Measurements from ENCODE around the gene RILPL1. TPM values are rescaled to one million over a fixed set of nuclear protein-coding genes. Genes with fewer than 3 reads are reported as not detected.

The RILPL1 gene
- total and polyA plus RNA-seq, 10 of the 15 experiments (the other 5 are each of a cell fraction or from before 2014, with no cell fraction given): 0.05 to 0.61 (median 0.25) TPM

DNA sequence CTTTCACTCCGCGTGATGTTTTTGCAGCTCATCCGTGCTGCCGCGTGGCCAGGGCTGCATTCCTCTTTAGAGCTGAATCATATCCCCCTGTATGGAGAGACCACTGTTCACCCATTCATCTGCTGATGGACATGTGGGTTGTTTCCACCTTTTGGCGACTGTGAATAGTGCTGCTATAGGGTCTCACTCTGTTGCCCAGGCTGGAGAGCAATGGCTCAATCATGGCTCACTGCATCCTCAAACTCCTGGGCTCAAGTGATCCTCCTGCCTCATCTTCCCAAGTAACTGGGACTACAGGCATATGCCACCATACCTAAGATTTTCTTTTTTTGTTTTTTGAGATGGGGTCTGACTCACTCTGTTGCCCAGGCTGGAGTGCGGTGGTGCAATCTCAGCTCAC lies 36.5 kb downstream of the RILPL1 start:
- no peaks in the 10 kb centered on the region for H3K9me3 ChIP-seq (replicated peaks; ENCODE audit: control insufficient read depth, insufficient read depth, low read length)
- in situ Hi-C loops (cut with MboI): no loop called here
- H3K79me2 ChIP-seq (ENCODE audit: control insufficient read depth, insufficient read depth, low read length): no peaks in the 10 kb centered on the region
- BruUV-seq (replicated peaks): no TSS peak
- FAIRE-seq (no peak), DNase-seq (ENCODE audit: low read depth, low spot score) (no peak), ATAC-seq (no peak)
- H3K9ac ChIP-seq (ENCODE audit: control insufficient read depth, insufficient read depth, low read length): no peak overlapping the region
- ChIA-PET RAD21 (ENCODE audit: unreplicated experiment) (no interaction called here), SMC1A (ENCODE audit: uncharacterized antibody, unreplicated experiment) (no interaction called here), POLR2A (no interaction called here), CTCF (interaction anchor here (0.6 to 1.0 kb wide), 2 partner anchors 19 to 1772 kb away, joined by 3 read pairs; no protein-coding TSS in a partner anchor)
- WGBS (ENCODE audit: insufficient coverage, insufficient replicate concordance, low lambda C conversion rate, missing lambda C conversion rate): 93% methylated on average over 7 of the region's 7 CpGs
- H4K20me1 ChIP-seq (ENCODE audit: control insufficient read depth, insufficient read depth): no peaks in the 10 kb centered on the region
- intact Hi-C loops (cut with micrococcal nuclease; ENCODE audit: unreplicated experiment): no loop called here
- H3K27me3 ChIP-seq (replicated peaks in 1 of 2; ENCODE audit: control insufficient read depth in 2 of 2, insufficient read depth in 2 of 2, low read length in 1 of 2): no peaks in the 10 kb centered on the region
- no peak overlapping the region for H3K4me3 ChIP-seq
- H2AFZ ChIP-seq (ENCODE audit: control insufficient read depth, low read depth, low read length): no peak overlapping the region
- no peak overlapping the region for H3K4me2 ChIP-seq (ENCODE audit: control insufficient read depth, insufficient read depth)
- no peak for TF ChIP-seq EP300 (IDR thresholded peaks at IDR 0.05; ENCODE audit: borderline replicate concordance in 1 of 2, control insufficient read depth in 1 of 2, low read depth in 2 of 2, low read length in 2 of 2)
- TF ChIP-seq NFYA (IDR thresholded peaks at IDR 0.05; ENCODE audit: borderline replicate concordance, low read depth, low read length): no peak
- H3K4me1 ChIP-seq (ENCODE audit: control insufficient read depth, insufficient read depth, low read length): no peaks in the 10 kb centered on the region
- no peaks in the 10 kb centered on the region for H3K36me3 ChIP-seq (ENCODE audit: control insufficient read depth in 2 of 2, insufficient read depth in 2 of 2, low read length in 1 of 2)
- no peak overlapping the region for H3K27ac ChIP-seq (ENCODE audit: control insufficient read depth, insufficient read depth)

GRCh38 chr12:123494124-123494851 lies 39.2 kb downstream of the RILPL1 start:
- no peak for DNase-seq (ENCODE audit: low read depth, low spot score)
- H3K27me3 ChIP-seq (replicated peaks in 1 of 2; ENCODE audit: control insufficient read depth in 2 of 2, insufficient read depth in 2 of 2, low read length in 1 of 2): no peaks in the 10 kb centered on the region
- in situ Hi-C loops (cut with MboI): no loop called here
- no peaks in the 10 kb centered on the region for H3K36me3 ChIP-seq (ENCODE audit: control insufficient read depth in 2 of 2, insufficient read depth in 2 of 2, low read length in 1 of 2)
- ChIA-PET POLR2A (interaction anchor here (0.6 kb wide), 1 partner anchor 86 kb away, joined by 4 read pairs; no protein-coding TSS in a partner anchor), RAD21 (ENCODE audit: unreplicated experiment) (no interaction called here), SMC1A (ENCODE audit: uncharacterized antibody, unreplicated experiment) (interaction anchor here (0.9 to 1.5 kb wide), 2 partner anchors 9 to 12 kb away, joined by 3 to 4 read pairs; no protein-coding TSS in a partner anchor), CTCF (no interaction called here)
- WGBS (ENCODE audit: insufficient coverage, insufficient replicate concordance, low lambda C conversion rate, missing lambda C conversion rate): 78% methylated on average over 18 of the region's 18 CpGs
- no peak for FAIRE-seq
- no peaks in the 10 kb centered on the region for H4K20me1 ChIP-seq (ENCODE audit: control insufficient read depth, insufficient read depth)
- H2AFZ ChIP-seq (ENCODE audit: control insufficient read depth, low read depth, low read length): no peak overlapping the region
- no peaks in the 10 kb centered on the region for H3K9me3 ChIP-seq (replicated peaks; ENCODE audit: control insufficient read depth, insufficient read depth, low read length)
- no TSS peak for BruUV-seq (replicated peaks)
- no peak overlapping the region for H3K4me2 ChIP-seq (ENCODE audit: control insufficient read depth, insufficient read depth)
- no peaks in the 10 kb centered on the region for H3K4me1 ChIP-seq (ENCODE audit: control insufficient read depth, insufficient read depth, low read length)
- H3K9ac ChIP-seq (ENCODE audit: control insufficient read depth, insufficient read depth, low read length): no peak overlapping the region
- intact Hi-C loops (cut with micrococcal nuclease; ENCODE audit: unreplicated experiment): no loop called here
- no peak for ATAC-seq
- no peak overlapping the region for H3K27ac ChIP-seq (ENCODE audit: control insufficient read depth, insufficient read depth)
- H3K79me2 ChIP-seq (ENCODE audit: control insufficient read depth, insufficient read depth, low read length): no peaks in the 10 kb centered on the region
- no peak overlapping the region for H3K4me3 ChIP-seq
- TF ChIP-seq, protein P1, sequence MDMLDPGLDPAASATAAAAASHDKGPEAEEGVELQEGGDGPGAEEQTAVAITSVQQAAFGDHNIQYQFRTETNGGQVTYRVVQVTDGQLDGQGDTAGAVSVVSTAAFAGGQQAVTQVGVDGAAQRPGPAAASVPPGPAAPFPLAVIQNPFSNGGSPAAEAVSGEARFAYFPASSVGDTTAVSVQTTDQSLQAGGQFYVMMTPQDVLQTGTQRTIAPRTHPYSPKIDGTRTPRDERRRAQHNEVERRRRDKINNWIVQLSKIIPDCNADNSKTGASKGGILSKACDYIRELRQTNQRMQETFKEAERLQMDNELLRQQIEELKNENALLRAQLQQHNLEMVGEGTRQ (IDR thresholded peaks at IDR 0.05; ENCODE audit: borderline replicate concordance, low read depth, low read length): no peak
- TF ChIP-seq REST (IDR thresholded peaks at IDR 0.05; ENCODE audit: low read depth, low read length): no peak
- TF ChIP-seq NFYB (IDR thresholded peaks at IDR 0.05; ENCODE audit: insufficient read depth, low read depth, low read length): no peak
- no peak for TF ChIP-seq ATF3 (IDR thresholded peaks at IDR 0.05; ENCODE audit: borderline replicate concordance, extremely low read depth, low read depth, low read length)
- TF ChIP-seq ZNF217 (IDR thresholded peaks at IDR 0.05): no peak
- TF ChIP-seq MYB (IDR thresholded peaks at IDR 0.05; ENCODE audit: borderline replicate concordance, low read depth, low read length): no peak
- TF ChIP-seq DPF2 (IDR thresholded peaks at IDR 0.05): no peak
- no peak for TF ChIP-seq JUNB (IDR thresholded peaks at IDR 0.05)
- no peak for TF ChIP-seq TCF7 (IDR thresholded peaks at IDR 0.05; ENCODE audit: borderline replicate concordance)

Data from GM12878 (cell line).